ENCODE measurements around the gene STMP1. TPM values are rescaled to one million over a fixed set of nuclear protein-coding genes. Genes with fewer than 3 reads are reported as not detected.

STMP1 gene
- total RNA-seq, 1 donor: 18.8 TPM

- no peak overlapping the region for H2AFZ ChIP-seq (ENCODE audit: low read length)
- H3K9me3 ChIP-seq (ENCODE audit: low read depth, low read length): no peaks in the 10 kb centered on the region
- H3K4me2 ChIP-seq (ENCODE audit: insufficient read depth, low read length): no peak overlapping the region
- H4K20me1 ChIP-seq (ENCODE audit: insufficient read depth, low read length): no peaks in the 10 kb centered on the region
- H3K27me3 ChIP-seq (ENCODE audit: insufficient read depth, low read length): no peaks in the 10 kb centered on the region
- no peak for TF ChIP-seq CTCF (IDR thresholded peaks at IDR 0.05; ENCODE audit: extremely low read depth, low read depth, low read length)
- no peaks in the 10 kb centered on the region for H3K79me2 ChIP-seq (ENCODE audit: insufficient read depth, low read length)
- no peak overlapping the region for H3K27ac ChIP-seq (ENCODE audit: low read depth, low read length)
- no peaks in the 10 kb centered on the region for H3K36me3 ChIP-seq (ENCODE audit: insufficient read depth, low read length)
- DNase-seq (ENCODE audit: insufficient read length, low spot score, missing footprints): no peak
- peaks cover under 1% of the 10 kb centered on the region for H3K4me1 ChIP-seq (ENCODE audit: insufficient read depth, low read length)
- no peak overlapping the region for H3K4me3 ChIP-seq (ENCODE audit: insufficient read depth, low read length)
Measured at GRCh38 chr7:135697276-135698049, 35.1 kb downstream of the STMP1 start.

GRCh38 chr7:135704074-135704473 lies 41.8 kb downstream of the STMP1 start:
- peak; percentile 44 for TF ChIP-seq CTCF (IDR thresholded peaks at IDR 0.05; ENCODE audit: extremely low read depth, low read depth, low read length)
- Histone ChIP-seq H4K20me1 (ENCODE audit: insufficient read depth, low read length) (no peaks in the 10 kb centered on the region), H3K4me2 (ENCODE audit: insufficient read depth, low read length) (no peak overlapping the region), H3K4me1 (ENCODE audit: insufficient read depth, low read length) (no peaks in the 10 kb centered on the region), H3K79me2 (ENCODE audit: insufficient read depth, low read length) (no peaks in the 10 kb centered on the region), H3K27ac (ENCODE audit: low read depth, low read length) (no peak overlapping the region), H3K36me3 (ENCODE audit: insufficient read depth, low read length) (no peaks in the 10 kb centered on the region), H3K27me3 (ENCODE audit: insufficient read depth, low read length) (no peaks in the 10 kb centered on the region), H2AFZ (ENCODE audit: low read length) (no peak overlapping the region), H3K4me3 (ENCODE audit: insufficient read depth, low read length) (no peak overlapping the region), H3K9me3 (ENCODE audit: low read depth, low read length) (no peaks in the 10 kb centered on the region)
- DNase-seq (ENCODE audit: insufficient read length, low spot score, missing footprints): peak; percentile 62

GRCh38 chr7:135704698-135705097 lies 42.4 kb downstream of the STMP1 start:
- Histone ChIP-seq H3K27ac (ENCODE audit: low read depth, low read length) (no peak overlapping the region), H3K79me2 (ENCODE audit: insufficient read depth, low read length) (no peaks in the 10 kb centered on the region), H3K4me2 (ENCODE audit: insufficient read depth, low read length) (no peak overlapping the region), H3K4me1 (ENCODE audit: insufficient read depth, low read length) (no peaks in the 10 kb centered on the region), H2AFZ (ENCODE audit: low read length) (no peak overlapping the region), H4K20me1 (ENCODE audit: insufficient read depth, low read length) (no peaks in the 10 kb centered on the region), H3K9me3 (ENCODE audit: low read depth, low read length) (no peaks in the 10 kb centered on the region), H3K36me3 (ENCODE audit: insufficient read depth, low read length) (no peaks in the 10 kb centered on the region), H3K27me3 (ENCODE audit: insufficient read depth, low read length) (no peaks in the 10 kb centered on the region), H3K4me3 (ENCODE audit: insufficient read depth, low read length) (no peak overlapping the region)
- TF ChIP-seq CTCF (IDR thresholded peaks at IDR 0.05; ENCODE audit: extremely low read depth, low read depth, low read length): no peak
- no peak for DNase-seq (ENCODE audit: insufficient read length, low spot score, missing footprints)

- DNase-seq (ENCODE audit: insufficient read length, low spot score, missing footprints): no peak
- Histone ChIP-seq H3K79me2 (ENCODE audit: insufficient read depth, low read length) (no peaks in the 10 kb centered on the region), H3K4me1 (ENCODE audit: insufficient read depth, low read length) (no peaks in the 10 kb centered on the region), H3K27me3 (ENCODE audit: insufficient read depth, low read length) (no peaks in the 10 kb centered on the region), H3K27ac (ENCODE audit: low read depth, low read length) (no peak overlapping the region), H3K9me3 (ENCODE audit: low read depth, low read length) (no peaks in the 10 kb centered on the region), H3K36me3 (ENCODE audit: insufficient read depth, low read length) (no peaks in the 10 kb centered on the region), H2AFZ (ENCODE audit: low read length) (no peak overlapping the region), H3K4me3 (ENCODE audit: insufficient read depth, low read length) (no peak overlapping the region), H4K20me1 (ENCODE audit: insufficient read depth, low read length) (no peaks in the 10 kb centered on the region), H3K4me2 (ENCODE audit: insufficient read depth, low read length) (no peak overlapping the region)
- TF ChIP-seq CTCF (IDR thresholded peaks at IDR 0.05; ENCODE audit: extremely low read depth, low read depth, low read length): no peak
Measured at GRCh38 chr7:135706038-135706742, 43.9 kb downstream of the STMP1 start.

Data from osteoblast (primary cell).